Coronary artery (tissue), 2 donors: ENCODE results near the gene SPACA4.

Experiments used
- DNase-seq: peaks from one replicate; pipeline ENCODE4 v3.0.0-alpha.2; 2017; ENCODE audit warnings: low spot score
- H3K27ac ChIP-seq, 2 donors: fragments of 200-600 bp; sonication (generic); one replicate each; pipeline ENCODE4 v1.5.1; 2016 to 2019
- H3K4me3 ChIP-seq: fragments of 200-600 bp; sonication (generic); 2 replicates; pipeline ENCODE4 v1.5.1; 2016; ENCODE audit warnings: mild to moderate bottlenecking, moderate library complexity
- TF ChIP-seq, protein P1 (sequence below): fragments of 200-600 bp; sonication (generic); IDR thresholded peaks from one replicate; pipeline ENCODE4 v1.5.1; 2019; ENCODE audit warnings: antibody characterized with exemption

Gene SPACA4, protein sequence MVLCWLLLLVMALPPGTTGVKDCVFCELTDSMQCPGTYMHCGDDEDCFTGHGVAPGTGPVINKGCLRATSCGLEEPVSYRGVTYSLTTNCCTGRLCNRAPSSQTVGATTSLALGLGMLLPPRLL

DNA sequence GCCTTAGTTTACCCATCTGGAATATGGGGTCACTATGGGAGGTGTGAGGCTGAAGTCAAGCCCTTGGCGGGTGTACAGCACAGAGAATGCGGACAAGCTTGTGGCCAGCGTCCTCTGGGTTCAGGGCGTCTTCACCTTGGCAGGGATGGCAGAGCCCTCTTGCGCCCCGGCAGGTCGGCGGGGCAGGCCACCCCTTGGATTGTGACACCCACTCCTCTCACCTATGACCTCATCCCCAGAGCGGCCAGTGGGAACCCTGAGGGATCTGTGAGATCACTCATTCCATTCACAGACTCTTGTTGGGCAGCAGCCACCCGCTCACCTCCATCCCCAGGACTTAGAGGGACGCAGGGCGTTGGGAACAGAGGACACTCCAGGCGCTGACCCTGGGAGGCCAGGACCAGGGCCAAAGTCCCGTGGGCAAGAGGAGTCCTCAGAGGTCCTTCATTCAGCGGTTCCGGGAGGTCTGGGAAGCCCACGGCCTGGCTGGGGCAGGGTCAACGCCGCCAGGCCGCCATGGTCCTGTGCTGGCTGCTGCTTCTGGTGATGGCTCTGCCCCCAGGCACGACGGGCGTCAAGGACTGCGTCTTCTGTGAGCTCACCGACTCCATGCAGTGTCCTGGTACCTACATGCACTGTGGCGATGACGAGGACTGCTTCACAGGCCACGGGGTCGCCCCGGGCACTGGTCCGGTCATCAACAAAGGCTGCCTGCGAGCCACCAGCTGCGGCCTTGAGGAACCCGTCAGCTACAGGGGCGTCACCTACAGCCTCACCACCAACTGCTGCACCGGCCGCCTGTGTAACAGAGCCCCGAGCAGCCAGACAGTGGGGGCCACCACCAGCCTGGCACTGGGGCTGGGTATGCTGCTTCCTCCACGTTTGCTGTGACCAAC, at the start of gene SPACA4:
Gene SPACA4, plus strand, starts transcription at position 280 of the 896 bp plus-strand sequence. Its CDS starts 237 bp downstream, at position 517.
- TF ChIP-seq, protein P1, sequence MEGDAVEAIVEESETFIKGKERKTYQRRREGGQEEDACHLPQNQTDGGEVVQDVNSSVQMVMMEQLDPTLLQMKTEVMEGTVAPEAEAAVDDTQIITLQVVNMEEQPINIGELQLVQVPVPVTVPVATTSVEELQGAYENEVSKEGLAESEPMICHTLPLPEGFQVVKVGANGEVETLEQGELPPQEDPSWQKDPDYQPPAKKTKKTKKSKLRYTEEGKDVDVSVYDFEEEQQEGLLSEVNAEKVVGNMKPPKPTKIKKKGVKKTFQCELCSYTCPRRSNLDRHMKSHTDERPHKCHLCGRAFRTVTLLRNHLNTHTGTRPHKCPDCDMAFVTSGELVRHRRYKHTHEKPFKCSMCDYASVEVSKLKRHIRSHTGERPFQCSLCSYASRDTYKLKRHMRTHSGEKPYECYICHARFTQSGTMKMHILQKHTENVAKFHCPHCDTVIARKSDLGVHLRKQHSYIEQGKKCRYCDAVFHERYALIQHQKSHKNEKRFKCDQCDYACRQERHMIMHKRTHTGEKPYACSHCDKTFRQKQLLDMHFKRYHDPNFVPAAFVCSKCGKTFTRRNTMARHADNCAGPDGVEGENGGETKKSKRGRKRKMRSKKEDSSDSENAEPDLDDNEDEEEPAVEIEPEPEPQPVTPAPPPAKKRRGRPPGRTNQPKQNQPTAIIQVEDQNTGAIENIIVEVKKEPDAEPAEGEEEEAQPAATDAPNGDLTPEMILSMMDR: no peak
- Histone ChIP-seq H3K4me3 (no peak within 1 kb of the TSS), H3K27ac (no peak within 1 kb of the TSS)
- DNase-seq: peak; percentile 65

DNA sequence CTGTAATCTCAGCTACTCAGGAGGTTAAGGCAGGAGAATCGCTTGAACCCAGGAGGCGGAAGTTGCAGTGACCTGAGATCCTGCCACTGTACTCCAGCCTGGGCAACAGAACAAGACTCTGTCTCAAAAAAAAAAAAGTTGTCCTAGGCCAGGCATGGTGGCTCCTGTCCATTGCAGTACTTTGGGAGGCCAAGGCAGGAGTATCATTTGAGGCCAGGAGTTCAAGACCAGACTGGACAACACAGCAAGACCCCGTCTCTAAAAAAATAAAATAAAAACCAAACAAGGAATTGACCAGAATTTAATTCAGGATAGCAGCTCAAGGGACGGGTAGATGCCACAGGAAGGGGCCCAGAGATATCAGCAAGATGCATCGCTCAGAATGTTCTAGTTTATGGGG, 49.7 kb upstream of the SPACA4 start:
- TF ChIP-seq, protein P1: no peak
- DNase-seq: no peak
- H3K27ac ChIP-seq: no peak overlapping the region
- no peak overlapping the region for H3K4me3 ChIP-seq

DNA sequence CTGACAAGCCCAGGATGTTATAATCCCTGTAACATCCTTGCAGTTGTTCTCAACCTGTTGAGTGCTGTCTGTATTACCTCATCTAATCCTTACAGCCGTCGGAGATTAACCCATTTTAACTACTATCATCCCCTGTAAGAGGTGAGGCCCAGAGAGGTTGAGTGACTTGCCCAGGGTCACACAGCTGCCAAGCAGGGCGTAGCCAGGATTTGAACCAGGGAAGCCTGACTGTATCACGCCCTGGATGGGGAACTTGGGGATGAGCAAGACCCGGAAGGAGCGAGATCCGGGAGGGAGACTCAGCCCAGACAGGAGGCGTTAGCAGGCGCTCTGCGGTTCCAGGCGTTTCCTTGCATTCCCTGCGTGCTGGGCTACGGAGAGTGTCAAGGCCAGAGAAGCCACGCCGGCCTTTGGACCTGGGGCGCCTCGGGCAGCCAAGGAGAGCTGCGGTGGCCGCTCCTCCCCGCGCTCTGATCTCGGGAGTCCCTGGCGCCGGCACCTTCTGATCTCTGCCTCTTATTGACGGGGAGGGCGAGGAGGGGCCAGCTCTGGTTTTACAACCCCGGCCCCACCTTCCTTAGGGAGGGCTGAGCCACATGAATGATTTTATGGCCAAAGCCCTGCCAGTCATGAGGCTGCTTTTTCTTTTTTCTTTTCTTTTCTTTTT, 48.4 kb upstream of the SPACA4 start:
- no peak overlapping the region for H3K27ac ChIP-seq
- peak overlapping the region; percentile 25 for H3K4me3 ChIP-seq
- TF ChIP-seq, protein P1: no peak
- no peak for DNase-seq

DNA sequence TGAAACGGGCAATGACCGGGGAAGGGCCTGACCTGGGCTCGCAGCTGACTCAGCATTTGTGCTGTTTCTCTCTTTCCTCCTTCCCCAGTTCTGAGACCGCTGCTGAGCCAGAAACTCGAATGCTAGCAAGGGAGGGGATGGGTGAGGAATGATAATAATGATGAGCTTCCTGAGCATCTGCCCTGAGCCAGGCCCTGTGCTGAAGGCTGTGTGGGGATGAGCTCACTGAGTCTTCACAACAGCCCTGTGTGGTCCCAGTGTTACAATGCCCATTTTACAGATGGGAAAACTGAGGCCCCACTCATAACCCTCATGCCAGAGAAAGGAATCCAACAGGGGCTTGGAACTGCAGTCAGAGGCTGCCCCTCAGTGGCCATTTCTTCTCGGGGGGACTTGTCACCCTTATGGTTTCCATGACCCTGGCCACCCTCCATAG, 46.4 kb upstream of the SPACA4 start:
- Histone ChIP-seq H3K27ac (no peak overlapping the region), H3K4me3 (no peak overlapping the region)
- no peak for DNase-seq
- TF ChIP-seq, protein P1: no peak

DNA sequence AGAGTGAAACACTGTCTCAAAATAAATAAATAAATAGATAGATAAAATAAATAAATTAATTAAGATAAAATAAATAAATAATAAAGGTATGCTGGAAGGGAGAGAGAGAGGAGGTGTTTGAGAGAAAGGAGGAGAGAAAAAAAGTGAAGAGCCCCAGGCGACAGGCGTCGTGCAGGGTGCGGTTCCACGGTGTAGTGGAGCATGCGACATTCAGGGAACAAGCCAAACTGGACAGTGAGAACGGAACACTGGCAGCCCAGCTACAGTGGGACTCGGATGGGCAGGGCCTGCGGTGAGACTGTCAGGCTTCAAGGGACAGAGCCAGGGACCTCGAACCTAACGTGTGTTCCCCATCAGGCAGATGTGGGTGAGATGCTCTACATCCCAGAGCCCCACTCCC, 45.1 kb upstream of the SPACA4 start:
- Histone ChIP-seq H3K27ac (no peak overlapping the region), H3K4me3 (no peak overlapping the region)
- no peak for DNase-seq
- TF ChIP-seq, protein P1: no peak

DNA sequence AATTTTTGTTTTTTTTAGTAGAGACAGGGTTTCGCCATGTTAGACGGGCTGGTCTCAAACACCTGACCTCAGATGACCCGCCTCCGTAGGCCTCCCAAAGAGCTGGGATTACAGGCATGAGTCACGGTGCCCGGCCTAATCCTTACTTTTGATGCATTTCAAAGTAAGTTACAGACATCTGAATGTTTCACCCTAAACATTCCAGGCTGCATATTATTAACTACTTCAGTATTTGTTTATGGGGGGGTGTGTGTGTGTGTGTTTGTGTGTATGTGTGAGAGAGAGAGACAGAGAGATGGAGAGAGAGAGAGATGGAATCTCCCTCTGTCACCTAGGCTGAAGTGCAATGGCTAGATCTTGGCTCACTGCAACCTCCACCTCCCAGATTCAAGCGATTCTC, 41.5 kb upstream of the SPACA4 start:
- no peak for DNase-seq
- TF ChIP-seq, protein P1: no peak
- H3K27ac ChIP-seq: no peak overlapping the region
- no peak overlapping the region for H3K4me3 ChIP-seq
